Activated CD8-positive, alpha-beta memory T cell treated with anti-CD3 and anti-CD28 coated beads, Interleukin-2, amount 50 U/mL, for 1 hour (primary cell): ENCODE measurements around the gene PSME3.
"Not testable (repeated sequence)": the region's sequence is repeated elsewhere in the genome, so short reads cannot be mapped to it uniquely, and the experiment has no call there.

Experiments
- DNase-seq: peaks from one replicate; pipeline ENCODE4 v3.0.0-alpha.2; 2020; ENCODE audit errors: extremely low read depth

PSME3 gene

GRCh38 chr17:42851371-42852240 lies 18.4 kb downstream of the PSME3 start:
- DNase-seq, result not testable (repeated sequence)

- no peak for DNase-seq
Measured at GRCh38 chr17:42852351-42852750, 19.2 kb downstream of the PSME3 start.

GRCh38 chr17:42853004-42853403 lies 19.8 kb downstream of the PSME3 start:
- DNase-seq, result no peak

GRCh38 chr17:42853597-42853967 lies 20.4 kb downstream of the PSME3 start:
- DNase-seq, result no peak

- DNase-seq, result no peak
Measured at GRCh38 chr17:42853968-42854790, 21.0 kb downstream of the PSME3 start.

- DNase-seq, result no peak
Measured at GRCh38 chr17:42855048-42855596, 21.9 kb downstream of the PSME3 start.

- not testable (repeated sequence) for DNase-seq
Measured at GRCh38 chr17:42856093-42856492, 22.9 kb downstream of the PSME3 start.

- not testable (repeated sequence) for DNase-seq
Measured at GRCh38 chr17:42856516-42856915, 23.3 kb downstream of the PSME3 start.

- no peak for DNase-seq
Measured at GRCh38 chr17:42857389-42857788, 24.2 kb downstream of the PSME3 start.

GRCh38 chr17:42865638-42866094 lies 32.5 kb downstream of the PSME3 start:
- DNase-seq, result no peak

- DNase-seq, result no peak
Measured at GRCh38 chr17:42866216-42866615, 33.0 kb downstream of the PSME3 start.

- no peak for DNase-seq
Measured at GRCh38 chr17:42866631-42867575, 33.7 kb downstream of the PSME3 start.

- not testable (repeated sequence) for DNase-seq
Measured at GRCh38 chr17:42867694-42868261, 34.6 kb downstream of the PSME3 start.

- DNase-seq, result no peak
Measured at GRCh38 chr17:42868338-42868737, 35.1 kb downstream of the PSME3 start.

- no peak for DNase-seq
Measured at GRCh38 chr17:42871647-42872046, 38.5 kb downstream of the PSME3 start.

- no peak for DNase-seq
Measured at GRCh38 chr17:42872251-42872965, 39.2 kb downstream of the PSME3 start.

- no peak for DNase-seq
Measured at GRCh38 chr17:42873315-42873714, 40.1 kb downstream of the PSME3 start.

GRCh38 chr17:42873932-42874695 lies 40.9 kb downstream of the PSME3 start:
- DNase-seq, result not testable (repeated sequence)

- no peak for DNase-seq
Measured at GRCh38 chr17:42877037-42877436, 43.8 kb downstream of the PSME3 start.
